H9 (cell line): ENCODE data around the gene PMF1. TPM values are rescaled to one million over a fixed set of nuclear protein-coding genes. Genes with fewer than 3 reads are reported as not detected.

Source experiments
- DNase-seq: peaks from one replicate; pipeline ENCODE4 v3.0.0-alpha.2; 2017
- H2AFZ ChIP-seq: one replicate; pipeline ENCODE4 v1.6.1; 2013; ENCODE audit warnings: mild to moderate bottlenecking, low read length, control low read depth, moderate library complexity
- H2AK5ac ChIP-seq: 2 replicates; pipeline ENCODE4 v1.6.1; 2013; ENCODE audit warnings: low read length, control low read depth, mixed read lengths; ENCODE audit not compliant: insufficient read length
- H2BK120ac ChIP-seq: one replicate; pipeline ENCODE4 v1.6.1; 2013; ENCODE audit warnings: low read depth, mild to moderate bottlenecking, low read length, control low read depth, inconsistent platforms; ENCODE audit not compliant: poor library complexity, severe bottlenecking
- H2BK12ac ChIP-seq: 2 replicates; pipeline ENCODE4 v1.6.1; 2013; ENCODE audit warnings: low read length, control low read depth, mixed read lengths, low read depth; ENCODE audit not compliant: insufficient read length
- H2BK15ac ChIP-seq: 2 replicates; pipeline ENCODE4 v1.6.1; 2013; ENCODE audit warnings: low read depth, low read length, control low read depth
- H2BK20ac ChIP-seq: one replicate; pipeline ENCODE4 v1.6.1; 2013; ENCODE audit warnings: low read depth, mild to moderate bottlenecking, low read length, control low read depth, inconsistent platforms; ENCODE audit not compliant: poor library complexity, severe bottlenecking
- H2BK5ac ChIP-seq: 2 replicates; pipeline ENCODE4 v1.6.1; 2013; ENCODE audit warnings: low read length, control low read depth, mixed read lengths; ENCODE audit not compliant: insufficient read length
- H3K14ac ChIP-seq: 2 replicates; pipeline ENCODE4 v1.6.1; 2013; ENCODE audit warnings: low read length, control low read depth; ENCODE audit not compliant: insufficient read depth
- H3K18ac ChIP-seq: 2 replicates; pipeline ENCODE4 v1.6.1; 2013; ENCODE audit warnings: low read depth, mild to moderate bottlenecking, mixed read lengths, low read length, control low read depth; ENCODE audit not compliant: insufficient read length
- H3K23ac ChIP-seq: 2 replicates; pipeline ENCODE4 v1.6.1; 2013; ENCODE audit warnings: low read length, control low read depth, mixed read lengths, low read depth; ENCODE audit not compliant: insufficient read length
- H3K23me2 ChIP-seq: 2 replicates; pipeline ENCODE4 v1.6.1; 2013; ENCODE audit warnings: low read depth, mild to moderate bottlenecking, mixed read lengths, low read length, control low read depth; ENCODE audit not compliant: insufficient read length, poor library complexity, severe bottlenecking
- H3K27ac ChIP-seq: 2 replicates; pipeline ENCODE4 v1.5.1; 2013; ENCODE audit warnings: low read length, control low read depth, mixed read lengths, low read depth; ENCODE audit not compliant: insufficient read length
- H3K27me3 ChIP-seq: 2 replicates; pipeline ENCODE4 v1.6.1; 2013; ENCODE audit warnings: low read length, control low read depth, inconsistent platforms; ENCODE audit not compliant: insufficient read depth
- H3K4ac ChIP-seq: 2 replicates; pipeline ENCODE4 v1.6.1; 2013; ENCODE audit warnings: low read depth, mild to moderate bottlenecking, control low read depth, inconsistent platforms, low read length, moderate library complexity
- H3K4me1 ChIP-seq: 2 replicates; pipeline ENCODE4 v1.6.1; 2013; ENCODE audit warnings: low read length, control low read depth, inconsistent platforms; ENCODE audit not compliant: insufficient read depth
- H3K4me2 ChIP-seq: 2 replicates; pipeline ENCODE4 v1.6.1; 2013; ENCODE audit warnings: low read length, control low read depth, mixed read lengths; ENCODE audit not compliant: insufficient read length, insufficient read depth
- H3K56ac ChIP-seq: 2 replicates; pipeline ENCODE4 v1.6.1; 2013; ENCODE audit warnings: low read depth, mild to moderate bottlenecking, mixed read lengths, low read length, control low read depth; ENCODE audit not compliant: insufficient read length
- H3K79me1 ChIP-seq: 2 replicates; pipeline ENCODE4 v1.6.1; 2013; ENCODE audit warnings: low read depth, mild to moderate bottlenecking, moderate library complexity, low read length, control low read depth, inconsistent platforms; ENCODE audit not compliant: insufficient read depth, poor library complexity, severe bottlenecking
- H3K79me2 ChIP-seq: 2 replicates; pipeline ENCODE4 v1.6.1; 2013; ENCODE audit warnings: low read length, control low read depth, inconsistent platforms; ENCODE audit not compliant: insufficient read depth
- H3K9ac ChIP-seq: 2 replicates; pipeline ENCODE4 v1.6.1; 2013; ENCODE audit warnings: low read length, control low read depth, mixed read lengths; ENCODE audit not compliant: insufficient read length; ENCODE audit errors: extremely low read depth
- H3K9me3 ChIP-seq: one replicate; pipeline ENCODE4 v1.6.1; 2013; ENCODE audit warnings: low read depth, low read length, inconsistent platforms; ENCODE audit not compliant: control insufficient read depth
- H3T11ph ChIP-seq: one replicate; pipeline ENCODE4 v1.6.1; 2013; ENCODE audit warnings: mild to moderate bottlenecking, low read length, control low read depth, inconsistent platforms
- H4K20me1 ChIP-seq: one replicate; pipeline ENCODE4 v1.6.1; 2013; ENCODE audit not compliant: control insufficient read depth, insufficient read length, insufficient read depth
- H4K5ac ChIP-seq: 2 replicates; pipeline ENCODE4 v1.6.1; 2013; ENCODE audit warnings: low read depth, mild to moderate bottlenecking, mixed read lengths, low read length, control low read depth; ENCODE audit not compliant: insufficient read length
- H4K8ac ChIP-seq: replicated peaks from 2 replicates; pipeline ENCODE4 v1.6.1; 2013; ENCODE audit warnings: low read length, control low read depth, mixed read lengths, low read depth; ENCODE audit not compliant: insufficient read length
- H4K91ac ChIP-seq: 2 replicates; pipeline ENCODE4 v1.6.1; 2013; ENCODE audit warnings: low read depth, mild to moderate bottlenecking, moderate library complexity, mixed read lengths, low read length, control low read depth; ENCODE audit not compliant: insufficient read length
- H3K27ac Mint-ChIP-seq, 3 experiments: 2 replicates in 2 of 3; 3 replicates in 1 of 3; pipeline ENCODE4 v1.8.0; 2020 to 2021; ENCODE audit warnings: mixed read lengths in 3 of 3, mild to moderate bottlenecking in 1 of 3, moderate library complexity in 1 of 3
- H3K27me3 Mint-ChIP-seq: 2 replicates; pipeline ENCODE4 v1.8.0; 2021; ENCODE audit warnings: low read depth, mild to moderate bottlenecking, moderate library complexity, mixed read lengths
- H3K36me3 Mint-ChIP-seq, 3 experiments: 2 replicates in 2 of 3; 3 replicates in 1 of 3; pipeline ENCODE4 v1.8.0; 2020 to 2021; ENCODE audit warnings: low read depth in 3 of 3, mixed read lengths in 3 of 3; ENCODE audit not compliant: insufficient read depth in 1 of 3
- H3K4me1 Mint-ChIP-seq, 2 experiments: 2 replicates each; pipeline ENCODE4 v1.8.0; 2020; ENCODE audit warnings: mixed read lengths in 2 of 2
- H3K4me3 Mint-ChIP-seq, 2 experiments: 2 replicates in 1 of 2; 3 replicates in 1 of 2; pipeline ENCODE4 v1.8.0; 2020 to 2021; ENCODE audit warnings: mild to moderate bottlenecking in 2 of 2, mixed read lengths in 2 of 2, moderate library complexity in 1 of 2
- H3K9me3 Mint-ChIP-seq, 2 experiments: 2 replicates in 1 of 2; 3 replicates in 1 of 2; pipeline ENCODE4 v1.8.0; 2020; ENCODE audit warnings: mild to moderate bottlenecking in 2 of 2, mixed read lengths in 2 of 2, moderate library complexity in 1 of 2
- WGBS: extraction: QIAGEN DNeasy Blood & Tissue Kit; methylation state at CpG from one replicate; pipeline ENCODE4 v1.1.7; 2013; ENCODE audit warnings: missing lambda C conversion rate, low lambda C conversion rate, mixed read lengths; ENCODE audit not compliant: insufficient read length; ENCODE audit errors: extremely low coverage; 5-methylcytosine and 5-hydroxymethylcytosine counted together
- total RNA-seq: library from RNA; stranded (reverse); gene quantifications from 2 replicates; pipeline ENCODE4 v1.2.1, GENCODE V29; 2021
- TF ChIP-seq, protein P1 (sequence below): fragments of 200-600 bp; sonication (generic); conservative IDR thresholded peaks from 3 replicates; pipeline ENCODE4 v1.8.0; 2021; ENCODE audit warnings: antibody characterized with exemption, mild to moderate bottlenecking

The PMF1 gene
- total RNA-seq, 1 experiment from 2014 or later = 136 TPM

- Mint-ChIP-seq H3K27me3 (no peaks in the 10 kb centered on the region; the same call in 1 of the 2 replicates), H3K4me3 (peak overlapping the region; percentile 97 to 98), H3K36me3 (peaks cover 24 to 33% (median 27%) of the 10 kb centered on the region in 3 experiments; a peak in 6 of 7 replicates), H3K9me3 (no peaks in the 10 kb centered on the region), H3K4me1 (peaks cover 24 to 29% of the 10 kb centered on the region in 2 experiments), H3K27ac (peak overlapping the region in 1 of 3 experiments; percentile 97; a peak in 1 of 7 replicates)
- no peaks in the 10 kb centered on the region for H3K4me1 ChIP-seq
- peaks cover 12% of the 10 kb centered on the region for H3K23me2 ChIP-seq
- no peak overlapping the region for H2BK15ac ChIP-seq
- H3K9me3 ChIP-seq = no peaks in the 10 kb centered on the region
- WGBS = no CpG with 5 or more reads among the region's 8 CpGs
- no peak overlapping the region for H3K27ac ChIP-seq
- H3K14ac ChIP-seq = no peak overlapping the region
- H2BK5ac ChIP-seq = no peak overlapping the region
- peaks cover 5% of the 10 kb centered on the region for H3K79me1 ChIP-seq
- H3K79me2 ChIP-seq = peaks cover 22% of the 10 kb centered on the region
- no peaks in the 10 kb centered on the region for H4K20me1 ChIP-seq
- no peak overlapping the region for H3K56ac ChIP-seq
- H4K8ac ChIP-seq = no peak overlapping the region
- H3T11ph ChIP-seq = no peak overlapping the region
- H3K4ac ChIP-seq = no peak overlapping the region
- H2BK12ac ChIP-seq = no peak overlapping the region
- H2BK120ac ChIP-seq = no peak overlapping the region
- TF ChIP-seq, protein P1, sequence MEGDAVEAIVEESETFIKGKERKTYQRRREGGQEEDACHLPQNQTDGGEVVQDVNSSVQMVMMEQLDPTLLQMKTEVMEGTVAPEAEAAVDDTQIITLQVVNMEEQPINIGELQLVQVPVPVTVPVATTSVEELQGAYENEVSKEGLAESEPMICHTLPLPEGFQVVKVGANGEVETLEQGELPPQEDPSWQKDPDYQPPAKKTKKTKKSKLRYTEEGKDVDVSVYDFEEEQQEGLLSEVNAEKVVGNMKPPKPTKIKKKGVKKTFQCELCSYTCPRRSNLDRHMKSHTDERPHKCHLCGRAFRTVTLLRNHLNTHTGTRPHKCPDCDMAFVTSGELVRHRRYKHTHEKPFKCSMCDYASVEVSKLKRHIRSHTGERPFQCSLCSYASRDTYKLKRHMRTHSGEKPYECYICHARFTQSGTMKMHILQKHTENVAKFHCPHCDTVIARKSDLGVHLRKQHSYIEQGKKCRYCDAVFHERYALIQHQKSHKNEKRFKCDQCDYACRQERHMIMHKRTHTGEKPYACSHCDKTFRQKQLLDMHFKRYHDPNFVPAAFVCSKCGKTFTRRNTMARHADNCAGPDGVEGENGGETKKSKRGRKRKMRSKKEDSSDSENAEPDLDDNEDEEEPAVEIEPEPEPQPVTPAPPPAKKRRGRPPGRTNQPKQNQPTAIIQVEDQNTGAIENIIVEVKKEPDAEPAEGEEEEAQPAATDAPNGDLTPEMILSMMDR = no peak
- no peak overlapping the region for H4K5ac ChIP-seq
- peak overlapping the region; percentile 92 for H3K9ac ChIP-seq
- H2AFZ ChIP-seq = no peak overlapping the region
- H3K23ac ChIP-seq = no peak overlapping the region
- H3K18ac ChIP-seq = no peak overlapping the region
- no peak overlapping the region for H4K91ac ChIP-seq
- DNase-seq = no peak
- H3K27me3 ChIP-seq = no peaks in the 10 kb centered on the region
- H2AK5ac ChIP-seq = no peak overlapping the region
- H3K4me2 ChIP-seq = peak overlapping the region; percentile 93
- H2BK20ac ChIP-seq = no peak overlapping the region
Measured at GRCh38 chr1:156281281-156281680, 68.5 kb downstream of the PMF1 start.
